HG02678 (cell line): Measurements from ENCODE around the gene KRI1.
"Not testable (repeated sequence)": the region's sequence is repeated elsewhere in the genome, so short reads cannot be mapped to it uniquely, and the experiment has no call there.

Experiments used
- ATAC-seq: cut with Tn5 transposase; IDR thresholded peaks from one replicate; pipeline ENCODE4 v1.9.1; 2021; ENCODE audit warnings: mild to moderate bottlenecking, moderate library complexity; ENCODE audit not compliant: unreplicated experiment

KRI1 gene

DNA sequence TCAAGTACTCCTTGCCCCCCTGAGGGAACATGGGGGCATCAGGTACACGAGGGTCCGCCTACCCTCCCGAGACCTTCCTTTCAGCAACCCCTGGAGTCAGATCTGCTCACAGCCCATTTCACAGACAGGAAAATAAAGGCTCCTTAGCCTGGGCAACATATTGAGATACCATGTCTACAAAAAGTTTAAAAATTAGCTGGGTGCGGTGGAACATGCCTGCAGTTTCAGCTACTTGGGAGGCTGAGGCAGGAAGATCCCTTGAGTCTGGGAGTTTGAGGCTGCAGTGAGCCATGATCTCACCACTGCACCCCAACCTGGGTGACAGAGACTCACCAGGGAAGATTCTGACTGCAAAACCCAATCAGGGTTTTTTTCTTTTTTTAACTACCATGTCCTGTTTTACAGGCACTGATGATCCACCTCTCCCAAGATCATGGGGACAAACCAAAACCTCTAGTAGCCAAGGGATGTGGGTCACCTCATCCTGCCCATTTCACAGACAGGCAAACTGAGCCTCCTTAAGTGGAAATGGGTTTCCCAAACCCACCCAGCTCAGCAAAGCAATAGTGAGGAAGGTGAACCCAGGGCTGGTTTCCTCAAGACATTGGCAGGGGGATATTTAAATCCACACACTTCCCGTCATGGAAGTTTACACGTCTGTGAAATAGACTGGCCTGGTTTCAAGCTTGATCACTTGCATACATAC lies 9.4 kb upstream of the KRI1 start:
- no peak for ATAC-seq

DNA sequence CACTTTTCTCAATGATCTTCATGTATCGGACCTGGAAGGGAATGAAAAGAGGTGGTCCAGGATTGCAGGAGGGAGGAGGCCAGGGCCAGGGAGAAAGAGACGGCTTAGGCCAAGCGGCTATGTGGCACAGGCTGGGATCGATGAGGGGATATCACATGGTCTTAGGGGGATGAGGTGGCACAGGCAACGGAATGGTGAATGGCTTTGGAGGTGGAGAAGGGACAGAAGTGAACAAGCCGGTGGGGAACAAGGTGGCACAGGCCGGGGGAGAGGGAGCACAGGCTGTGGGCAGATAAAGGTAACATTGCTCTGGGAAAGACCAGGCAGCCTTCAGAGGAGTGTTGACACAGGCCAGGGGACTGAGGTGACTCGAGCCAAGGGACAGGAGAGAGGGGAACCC lies 8.7 kb upstream of the KRI1 start:
- ATAC-seq, result no peak

DNA sequence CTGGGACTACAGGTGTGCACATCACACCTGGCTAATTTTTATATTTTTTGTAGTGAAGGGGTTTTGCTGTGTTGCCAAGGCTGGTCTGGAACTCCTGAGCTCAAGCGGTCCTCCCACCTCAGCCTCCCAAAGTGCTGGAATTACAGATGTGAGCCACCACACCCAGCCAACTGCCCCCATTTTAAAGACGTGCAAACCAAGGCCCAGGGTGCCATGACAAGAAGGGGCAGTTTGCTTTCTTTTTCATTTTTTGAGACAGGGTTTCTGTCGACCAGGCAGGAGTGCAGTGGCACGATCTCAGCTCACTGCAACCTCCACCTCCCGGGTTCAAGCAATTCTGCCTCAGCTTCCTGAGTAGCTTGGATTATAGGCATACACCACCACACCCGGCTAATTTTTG lies 8.0 kb upstream of the KRI1 start:
- not testable (repeated sequence) for ATAC-seq

DNA sequence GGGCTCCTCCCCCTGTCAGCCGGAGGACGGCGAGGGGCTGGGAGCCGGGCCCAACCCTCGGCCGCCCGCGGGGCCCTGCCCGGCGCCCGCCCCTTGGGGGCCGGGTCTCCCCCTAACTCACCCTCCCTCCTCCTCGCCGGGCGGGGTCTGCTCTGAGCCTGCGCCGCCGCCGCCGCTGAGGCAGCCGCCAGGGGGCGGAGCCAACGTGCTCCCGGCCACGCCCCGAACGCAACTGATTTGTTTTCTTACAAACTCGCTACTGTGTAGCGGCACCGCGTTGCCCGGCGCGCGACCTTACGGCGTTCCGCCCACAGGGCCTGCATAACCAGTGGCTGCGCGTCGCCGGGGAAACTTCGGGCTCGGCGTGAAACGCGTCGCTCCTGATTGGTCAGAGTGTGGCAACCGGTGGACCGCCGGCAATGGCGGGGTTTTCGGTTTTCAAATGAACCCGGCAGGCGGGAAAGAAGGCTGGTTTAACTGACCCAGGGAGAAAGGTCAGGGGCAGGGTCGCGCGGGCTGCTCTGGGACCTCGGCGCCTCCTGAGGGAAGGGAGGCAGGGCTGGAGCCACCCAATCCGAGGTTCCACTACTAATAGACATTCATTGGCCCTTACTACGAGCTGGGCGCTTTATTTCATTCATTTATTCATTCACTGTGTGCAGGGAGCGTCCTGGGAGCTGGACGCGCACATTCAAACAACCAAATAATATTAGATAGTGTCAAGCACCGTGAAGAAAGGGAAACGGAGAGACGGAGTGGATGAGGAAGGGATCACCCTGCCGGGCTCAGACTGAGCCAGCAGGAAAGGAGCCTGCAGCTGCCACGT lies 3.2 kb upstream of the KRI1 start, which contains the start of gene CDKN2D:
TSS of gene CDKN2D (minus strand) at position 154 of the 826 bp plus-strand sequence. CDS start 326 bp downstream, outside the sequence.
- ATAC-seq, result peak; percentile 69

DNA sequence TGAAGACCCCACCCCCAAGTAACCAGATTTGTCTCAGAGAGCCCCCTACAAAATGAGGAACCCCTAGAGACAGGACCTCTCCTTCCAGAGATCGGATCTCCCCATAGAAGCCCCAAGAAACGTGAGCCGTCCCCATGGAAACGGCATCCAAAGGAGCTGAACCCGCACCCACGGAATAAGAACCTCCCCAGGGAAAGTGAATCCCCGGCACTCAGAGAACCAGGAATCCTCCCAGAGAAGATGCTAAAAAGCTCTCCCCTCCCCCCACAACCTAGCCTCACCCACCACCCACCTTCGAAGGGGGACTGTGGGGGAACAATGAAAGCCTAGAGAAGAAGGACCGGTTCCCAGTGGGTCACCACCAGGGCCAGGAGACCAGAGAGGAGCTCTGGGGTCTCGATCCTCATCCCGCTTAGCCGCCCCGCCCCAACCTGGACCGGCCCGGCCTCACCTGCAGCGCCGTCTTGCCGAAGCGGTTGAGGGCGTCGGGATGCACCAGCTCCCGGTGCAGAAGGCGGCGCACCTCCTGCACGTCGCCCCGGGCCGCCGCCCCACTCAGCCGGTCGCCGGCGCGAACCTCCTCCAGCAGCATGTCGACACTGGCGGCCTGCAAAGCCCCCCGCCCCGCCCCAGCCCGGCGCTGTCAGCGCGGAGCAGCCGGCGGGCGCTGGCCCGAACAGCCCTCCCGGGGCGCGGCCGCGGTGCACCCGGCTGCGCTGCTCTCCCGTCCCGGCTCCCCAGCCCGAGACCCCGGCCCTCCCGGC lies 2.4 kb upstream of the KRI1 start:
- no peak for ATAC-seq

DNA sequence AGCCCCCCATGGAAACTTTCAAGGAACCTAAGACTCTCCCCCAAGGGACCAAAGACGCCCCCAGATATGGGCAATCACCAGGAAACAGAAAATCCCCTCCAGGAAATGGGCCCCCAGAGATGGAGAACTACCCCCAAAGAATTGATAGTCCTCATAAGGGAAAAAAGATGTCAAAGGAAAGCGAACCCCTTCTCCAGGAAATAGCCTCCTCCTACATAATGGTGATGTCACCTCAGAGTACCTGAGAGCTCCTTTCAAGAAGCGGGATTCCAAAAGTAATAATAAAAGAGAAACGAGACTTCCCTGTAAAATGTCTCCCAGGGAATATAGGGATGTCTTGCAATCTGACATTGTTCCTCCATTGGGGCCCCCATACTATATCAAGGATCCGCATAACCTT lies 1.8 kb upstream of the KRI1 start:
- ATAC-seq, result no peak

DNA sequence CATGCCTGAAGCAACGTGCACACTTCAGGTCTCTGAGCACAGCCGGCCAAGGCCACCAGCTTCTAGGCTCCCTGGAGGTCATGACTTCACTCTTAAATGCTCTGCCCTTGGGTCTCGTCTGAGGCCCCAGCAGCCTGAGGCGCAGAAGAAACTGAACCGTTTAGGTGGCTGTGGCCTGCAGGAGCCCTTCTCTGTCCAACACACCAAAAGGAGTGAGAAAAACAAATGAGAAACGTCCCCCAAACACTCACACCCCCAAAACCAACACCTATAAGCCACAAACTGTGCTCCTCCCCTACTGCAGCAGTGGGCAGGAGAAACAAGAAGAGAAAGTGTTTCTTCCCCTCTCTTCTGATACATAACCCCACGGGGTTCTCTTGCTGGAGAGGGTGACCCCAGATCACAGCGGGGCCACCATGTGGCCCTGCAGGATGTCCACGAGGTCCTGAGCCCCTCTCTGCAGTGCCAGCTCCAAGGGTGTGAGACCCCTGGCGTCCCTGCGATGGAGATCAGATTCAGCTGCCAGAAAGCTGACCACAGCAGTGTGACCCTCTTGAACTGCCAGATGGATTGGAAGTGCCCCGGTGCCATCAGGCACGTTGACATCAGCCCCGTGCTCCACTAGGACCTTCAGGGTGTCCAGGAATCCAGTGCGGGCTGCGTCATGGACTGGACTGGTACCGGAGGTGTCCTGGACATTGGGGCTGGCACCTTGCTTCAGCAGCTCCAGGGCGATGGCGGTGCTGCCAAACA lies 1.0 kb upstream of the KRI1 start:
- no peak for ATAC-seq

DNA sequence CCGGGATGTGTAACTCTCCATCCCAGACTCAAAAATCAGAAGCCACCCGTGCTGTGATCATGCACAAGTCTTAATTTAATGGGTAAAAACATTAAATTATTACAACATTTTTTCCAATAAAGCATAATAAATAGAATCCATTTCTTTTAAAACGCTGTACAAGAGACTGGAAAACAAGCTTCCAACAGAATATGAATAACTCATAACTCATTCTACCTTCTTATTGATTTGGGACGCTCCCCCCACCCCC lies 523 bp upstream of the KRI1 start:
- ATAC-seq, result no peak

DNA sequence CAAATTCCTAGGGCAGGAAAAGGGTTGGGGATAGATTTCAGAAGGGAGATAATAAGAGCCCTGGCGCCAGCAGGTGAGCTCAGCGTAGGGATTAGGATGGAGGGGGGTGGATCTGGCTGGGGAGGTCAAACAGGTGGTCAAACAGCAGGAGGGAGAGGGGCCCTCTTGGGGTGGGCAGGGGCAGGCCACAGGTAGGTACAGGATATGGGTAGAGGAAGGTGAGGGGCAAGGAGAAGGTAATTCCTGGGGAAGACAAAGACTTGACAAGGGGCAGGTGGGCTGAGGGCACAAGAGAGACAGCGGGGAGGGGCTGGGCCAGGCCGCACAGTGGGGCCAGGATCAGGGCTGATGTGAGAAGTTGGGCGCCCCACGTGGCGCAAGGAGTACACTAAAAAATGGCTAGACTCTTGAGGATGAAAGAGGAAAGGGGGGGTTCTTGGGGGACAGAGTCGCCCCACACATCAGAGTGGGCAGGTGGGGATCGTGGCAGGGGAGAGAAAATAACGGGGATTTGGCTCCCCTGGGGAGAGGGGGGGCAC lies 713 bp downstream of the KRI1 start:
- no peak for ATAC-seq

DNA sequence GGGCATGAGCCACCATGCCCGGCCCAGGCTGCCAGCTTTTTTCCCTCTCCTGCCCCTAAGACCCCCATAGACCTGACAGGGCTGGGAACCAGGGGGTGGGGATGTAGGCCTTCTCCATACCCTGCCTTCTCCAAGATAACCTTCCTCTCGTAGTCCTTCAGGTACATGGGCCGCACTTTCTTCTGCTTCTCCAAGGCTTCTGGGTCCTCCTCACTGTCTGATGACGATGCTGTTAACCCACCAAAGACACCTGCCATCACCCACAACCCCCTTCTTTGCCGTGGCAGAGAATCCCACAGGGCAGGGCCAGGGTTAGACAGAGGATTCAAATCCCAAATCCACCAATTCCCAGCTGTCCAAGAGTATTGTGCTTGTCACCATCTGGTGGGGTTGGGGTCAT lies 3.2 kb downstream of the KRI1 start:
- no peak for ATAC-seq

DNA sequence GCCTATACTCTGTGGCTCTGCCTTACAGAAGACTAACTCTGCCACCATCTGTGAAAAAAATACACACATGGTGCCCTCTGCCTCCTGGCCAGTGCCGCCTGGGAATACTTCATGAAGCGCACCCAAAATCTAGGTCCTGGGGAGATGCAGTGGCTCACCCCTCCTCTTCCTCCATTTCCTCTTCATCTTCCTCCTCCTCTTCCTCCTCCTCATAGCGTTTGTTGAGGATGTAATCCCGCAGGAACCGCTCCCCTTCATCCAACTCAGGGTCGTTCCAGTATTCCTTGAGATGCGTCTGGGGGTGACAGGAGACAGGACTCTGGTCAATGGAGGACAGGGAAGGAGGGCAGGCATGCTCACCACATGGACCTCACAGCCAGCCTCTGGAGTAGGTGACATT lies 5.7 kb downstream of the KRI1 start:
- ATAC-seq, result no peak

DNA sequence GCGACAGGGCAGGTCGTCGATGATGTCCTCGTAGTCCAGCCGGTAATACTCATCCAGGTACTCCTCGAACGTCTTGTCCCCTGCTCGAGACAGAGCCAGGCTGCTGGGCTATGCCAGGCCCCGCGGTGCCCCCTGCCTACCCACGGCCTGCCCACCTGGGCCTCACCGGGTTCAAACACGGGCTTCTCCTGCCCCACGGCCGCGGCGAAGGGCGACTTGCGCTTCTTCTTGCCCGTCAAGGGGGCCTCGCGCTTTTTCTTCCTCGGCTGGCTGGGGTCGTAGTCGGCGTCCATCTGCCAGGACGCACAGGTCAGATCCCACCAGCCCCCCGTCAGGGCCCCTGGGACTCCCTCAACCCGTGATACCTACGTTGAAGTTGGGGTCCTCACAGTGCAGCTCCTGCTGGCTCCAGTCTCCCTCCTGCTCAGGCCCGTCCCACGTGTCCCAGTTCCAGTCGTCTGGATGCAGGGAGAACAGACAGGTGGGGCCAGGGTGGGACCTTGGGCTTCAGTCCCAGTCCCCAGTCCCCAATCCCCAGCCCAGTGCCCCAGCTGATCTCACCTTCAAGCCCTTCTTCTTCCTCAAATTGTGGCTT lies 8.1 kb downstream of the KRI1 start:
- no peak for ATAC-seq

DNA sequence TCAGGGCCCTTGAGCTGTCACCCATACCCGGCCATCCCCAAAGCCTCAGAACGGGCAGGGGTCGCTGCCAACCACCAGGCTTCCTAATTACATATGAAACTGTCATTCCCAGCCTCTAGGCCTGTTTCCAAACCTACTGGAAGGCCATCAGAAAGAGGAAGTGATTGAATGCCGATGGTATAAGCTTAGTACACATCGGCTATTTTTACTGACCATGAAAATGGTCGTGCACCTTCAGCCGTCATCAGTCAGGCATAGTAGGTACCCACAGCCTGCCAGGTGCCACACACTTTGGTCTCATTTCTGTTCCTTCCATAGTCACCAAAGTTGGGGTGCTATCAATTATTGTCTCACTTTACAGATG lies 10.2 kb downstream of the KRI1 start:
- no peak for ATAC-seq

DNA sequence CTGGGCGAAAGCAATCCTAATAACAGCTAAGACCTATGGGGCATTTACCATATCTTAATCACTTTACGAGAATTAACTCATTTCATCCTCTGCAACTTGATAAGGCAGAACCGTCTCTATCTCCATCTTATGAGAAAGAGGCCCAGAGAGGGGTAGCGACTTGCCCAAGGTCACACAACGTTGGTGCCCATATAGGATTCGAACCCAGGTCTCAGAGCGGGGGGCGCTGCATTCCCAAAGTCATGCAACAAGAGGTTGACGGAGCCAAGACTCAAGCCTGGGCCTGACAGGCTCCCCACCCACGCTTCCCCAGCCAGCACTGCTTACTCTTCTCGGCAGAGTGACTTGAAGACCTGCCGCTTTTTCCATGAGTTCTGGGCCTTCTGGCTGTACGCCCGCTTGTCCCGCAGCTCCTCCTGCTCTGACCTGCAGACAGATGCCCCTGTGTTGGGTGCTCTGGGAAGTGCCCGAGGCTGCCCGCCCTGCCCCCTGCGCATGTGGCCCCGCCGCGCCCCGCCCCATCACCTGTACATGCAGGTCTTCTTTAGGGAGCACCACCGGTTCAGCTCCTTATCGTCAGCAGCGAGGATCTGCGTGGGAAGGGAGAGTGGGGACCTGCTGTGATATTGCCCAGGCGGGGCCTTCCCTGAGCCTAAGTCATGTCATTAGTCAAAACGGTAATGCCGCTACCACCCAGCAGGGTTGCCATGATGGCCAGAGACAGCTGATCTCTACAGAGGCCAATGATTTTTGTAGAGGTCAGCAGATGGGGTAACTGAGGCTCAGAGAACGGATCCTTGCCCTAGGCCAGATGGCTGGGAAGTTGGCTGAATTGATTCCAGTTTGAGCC lies 10.8 kb downstream of the KRI1 start:
- ATAC-seq, result no peak

DNA sequence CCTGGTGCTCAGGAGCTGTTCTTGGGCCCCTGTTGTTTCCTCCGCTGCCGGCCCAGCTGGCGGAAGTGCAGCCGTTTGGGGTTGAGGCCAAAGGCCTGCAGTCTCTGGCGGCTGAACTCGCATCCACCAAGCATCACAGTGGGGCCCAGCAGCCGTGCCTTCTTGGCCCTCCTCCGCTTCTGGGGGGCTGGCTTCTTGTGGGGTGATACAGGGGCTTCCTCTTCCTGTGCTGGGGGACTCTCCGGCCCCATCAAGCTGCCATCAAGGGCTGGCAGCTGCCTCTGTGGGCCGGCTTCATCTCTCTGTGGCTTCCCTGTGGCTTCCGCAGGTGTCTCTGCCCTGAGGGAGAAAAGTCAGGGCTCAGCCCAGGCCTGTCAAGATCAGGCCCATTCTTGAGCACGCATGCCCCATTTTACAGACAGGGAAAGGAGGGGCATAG lies 11.8 kb downstream of the KRI1 start:
- peak; percentile 82 for ATAC-seq

DNA sequence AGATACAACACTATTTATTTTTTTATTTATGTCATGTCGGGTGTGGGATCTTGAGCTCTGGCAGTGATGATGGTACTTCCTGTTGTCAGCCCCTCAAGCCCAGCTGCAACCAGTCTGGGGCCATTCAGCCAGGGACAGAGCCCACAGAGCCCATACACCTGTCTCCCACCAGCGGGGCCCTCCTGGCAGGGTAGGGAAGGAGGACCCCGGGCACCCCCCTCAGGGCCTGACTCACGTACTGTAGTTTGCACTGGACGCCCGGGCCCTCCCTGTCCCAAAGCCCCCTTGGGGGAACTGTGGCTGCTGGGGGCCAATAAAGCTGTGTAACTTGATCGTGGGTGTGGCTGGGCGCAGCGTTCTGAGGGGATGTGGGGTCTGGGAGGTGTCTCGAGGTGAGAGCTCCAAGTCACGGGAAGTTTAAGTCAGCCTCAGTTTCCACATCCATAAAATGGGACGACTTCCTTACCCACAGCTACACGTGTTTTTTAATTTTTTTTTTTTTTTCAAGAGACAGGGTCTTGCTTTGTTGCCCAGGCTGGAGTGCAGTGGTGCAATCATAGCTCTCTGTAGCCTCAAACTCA lies 12.6 kb downstream of the KRI1 start:
- ATAC-seq, result no peak

DNA sequence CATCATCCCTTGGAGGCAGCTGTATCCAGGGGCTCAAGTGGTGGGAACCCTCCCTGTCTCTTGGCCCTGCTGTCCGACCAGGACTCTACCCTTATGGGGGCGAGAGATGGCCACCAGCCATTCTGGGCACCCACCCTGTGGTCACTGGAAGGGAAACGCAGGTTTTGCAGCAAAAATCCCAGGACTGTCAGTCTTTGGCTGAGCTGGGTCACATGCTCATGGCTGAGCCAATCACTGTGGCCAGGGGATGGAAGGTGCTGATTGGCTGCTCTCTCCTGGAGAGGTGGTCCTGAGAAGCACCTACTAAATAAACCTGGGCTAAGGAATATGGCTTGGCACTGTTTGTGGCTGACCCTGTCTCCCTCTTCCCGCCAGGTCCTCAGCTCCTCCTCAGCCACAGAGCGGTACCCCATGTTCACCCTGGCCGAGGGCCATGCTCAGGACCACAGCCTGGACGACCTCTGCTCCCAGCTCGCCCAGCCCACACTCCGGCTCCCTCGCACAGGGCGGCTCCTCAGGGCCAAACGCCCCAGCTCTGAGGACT lies 13.2 kb downstream of the KRI1 start:
- no peak for ATAC-seq

DNA sequence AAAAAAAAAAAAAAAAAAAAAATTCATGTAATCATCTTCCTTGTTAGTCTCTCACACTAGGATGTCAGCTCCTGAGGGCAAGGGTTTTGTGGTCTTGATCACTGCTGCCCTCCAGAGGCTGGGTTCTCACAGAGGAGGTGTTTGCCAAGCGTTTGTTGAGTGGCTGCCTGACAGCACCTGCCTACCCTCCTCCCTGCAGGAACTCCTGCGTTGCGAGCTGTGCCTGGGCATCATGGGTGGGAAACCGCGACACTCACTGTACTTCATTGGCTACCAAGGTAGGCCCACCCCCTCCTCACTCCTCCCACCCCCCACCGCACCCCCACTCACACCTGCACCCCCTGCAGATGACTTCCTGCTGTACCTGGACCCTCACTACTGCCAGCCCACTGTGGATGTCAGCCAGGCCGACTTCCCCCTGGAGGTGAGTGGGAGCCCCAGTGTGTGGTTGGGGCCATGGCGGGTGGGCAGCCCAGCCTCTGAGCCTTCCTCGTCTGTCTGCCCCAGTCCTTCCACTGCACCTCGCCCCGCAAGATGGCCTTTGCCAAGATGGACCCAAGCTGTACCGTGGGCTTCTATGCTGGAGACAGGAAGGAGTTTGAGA lies 14.0 kb downstream of the KRI1 start:
- ATAC-seq, result no peak

DNA sequence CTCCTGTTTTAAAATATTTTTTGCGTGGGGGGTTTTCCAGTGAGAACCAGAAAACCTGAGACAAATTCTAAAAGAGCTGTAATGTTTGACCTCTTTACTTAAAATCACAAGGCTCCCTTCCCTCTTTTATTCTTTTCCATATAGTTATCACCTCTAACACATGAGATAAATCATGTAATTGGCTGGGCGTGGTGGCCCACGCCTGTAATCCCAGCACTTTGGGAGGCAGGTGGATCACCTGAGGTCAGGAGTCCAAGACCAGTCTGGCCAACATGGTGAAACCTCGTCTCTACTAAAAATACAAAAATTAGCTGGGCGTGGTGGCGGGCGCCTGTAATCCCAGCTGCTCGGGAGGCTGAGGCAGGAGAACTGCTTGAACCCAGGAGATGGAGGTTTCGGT lies 14.8 kb downstream of the KRI1 start:
- ATAC-seq, result not testable (repeated sequence)
